ENCODE measurements around the gene TRAPPC2L. TPM values are rescaled to one million over a fixed set of nuclear protein-coding genes. Genes with fewer than 3 reads are reported as not detected.
"Not testable (repeated sequence)": the region's sequence is repeated elsewhere in the genome, so short reads cannot be mapped to it uniquely, and the experiment has no call there.

Gene TRAPPC2L
- total RNA-seq, 3 donors from 2014 or later, result 30.6 to 57.9 (median 40.7) TPM

DNA sequence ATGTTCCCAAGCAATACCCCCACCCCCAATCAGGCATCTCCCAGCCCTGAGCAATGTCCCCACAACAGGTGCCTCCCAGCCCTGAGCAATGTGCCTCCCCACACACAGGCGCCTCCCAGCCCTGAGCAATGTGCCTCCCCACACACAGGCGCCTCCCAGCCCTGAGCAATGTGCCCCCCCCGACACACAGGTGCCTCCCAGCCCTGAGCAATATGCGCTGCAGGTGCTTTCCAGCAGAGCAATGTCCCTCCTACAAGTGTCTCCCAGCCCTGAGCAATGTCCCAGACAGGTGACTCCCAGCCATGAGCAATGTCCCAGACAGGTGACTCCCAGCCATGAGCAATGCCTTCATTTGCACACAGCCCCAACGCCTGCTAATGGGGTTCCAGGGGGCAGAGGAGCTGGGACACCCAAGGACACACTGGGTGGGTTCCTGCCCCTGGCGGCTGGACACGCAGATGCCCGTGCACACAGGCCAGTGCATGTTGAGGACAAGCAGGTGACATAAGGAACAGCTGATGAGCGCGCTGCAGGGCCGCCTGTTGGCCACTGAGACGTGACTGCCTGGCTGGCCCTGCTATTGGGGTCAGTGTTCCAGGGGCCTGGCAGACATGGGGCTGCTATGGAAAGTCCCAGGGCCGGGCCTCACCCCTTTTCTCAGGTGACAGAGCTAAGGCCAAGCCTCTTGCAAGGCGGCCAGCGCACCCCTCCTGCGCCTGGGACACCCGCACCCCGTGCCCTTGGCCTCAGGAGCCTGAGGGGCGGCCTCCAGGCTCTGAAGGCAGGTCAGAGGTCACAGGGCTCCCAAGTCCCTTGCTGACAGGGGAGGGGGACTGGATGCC is 36.4 kb downstream of the TRAPPC2L start:
- H3K4me3 ChIP-seq, result no peak overlapping the region
- H3K36me3 ChIP-seq (ENCODE audit: low read depth), result no peaks in the 10 kb centered on the region
- DNase-seq (no peak), ATAC-seq (peak; percentile 31)
- TF ChIP-seq, protein P1, sequence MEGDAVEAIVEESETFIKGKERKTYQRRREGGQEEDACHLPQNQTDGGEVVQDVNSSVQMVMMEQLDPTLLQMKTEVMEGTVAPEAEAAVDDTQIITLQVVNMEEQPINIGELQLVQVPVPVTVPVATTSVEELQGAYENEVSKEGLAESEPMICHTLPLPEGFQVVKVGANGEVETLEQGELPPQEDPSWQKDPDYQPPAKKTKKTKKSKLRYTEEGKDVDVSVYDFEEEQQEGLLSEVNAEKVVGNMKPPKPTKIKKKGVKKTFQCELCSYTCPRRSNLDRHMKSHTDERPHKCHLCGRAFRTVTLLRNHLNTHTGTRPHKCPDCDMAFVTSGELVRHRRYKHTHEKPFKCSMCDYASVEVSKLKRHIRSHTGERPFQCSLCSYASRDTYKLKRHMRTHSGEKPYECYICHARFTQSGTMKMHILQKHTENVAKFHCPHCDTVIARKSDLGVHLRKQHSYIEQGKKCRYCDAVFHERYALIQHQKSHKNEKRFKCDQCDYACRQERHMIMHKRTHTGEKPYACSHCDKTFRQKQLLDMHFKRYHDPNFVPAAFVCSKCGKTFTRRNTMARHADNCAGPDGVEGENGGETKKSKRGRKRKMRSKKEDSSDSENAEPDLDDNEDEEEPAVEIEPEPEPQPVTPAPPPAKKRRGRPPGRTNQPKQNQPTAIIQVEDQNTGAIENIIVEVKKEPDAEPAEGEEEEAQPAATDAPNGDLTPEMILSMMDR (IDR thresholded peaks at IDR 0.05), result no peak
- H3K4me1 ChIP-seq (ENCODE audit: low read depth), result no peaks in the 10 kb centered on the region
- intact Hi-C loops (cut with DNase I, micrococcal nuclease), result no loop called here
- H3K9me3 ChIP-seq, result no peaks in the 10 kb centered on the region

DNA sequence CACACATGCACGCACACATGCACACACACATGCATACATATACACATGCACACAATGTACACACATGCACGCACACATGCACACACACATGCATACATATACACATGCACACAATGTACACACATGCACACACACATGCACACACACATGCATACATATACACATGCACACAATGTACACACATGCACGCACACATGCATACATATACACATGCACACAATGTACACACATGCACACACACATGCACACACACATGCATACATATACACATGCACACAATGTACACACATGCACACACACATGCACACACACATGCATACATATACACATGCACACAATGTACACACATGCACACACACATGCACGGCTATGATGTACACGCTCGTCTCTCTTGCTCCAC is 37.3 kb downstream of the TRAPPC2L start:
- DNase-seq; ATAC-seq; intact Hi-C loops (cut with DNase I, micrococcal nuclease): not testable (repeated sequence)

DNA sequence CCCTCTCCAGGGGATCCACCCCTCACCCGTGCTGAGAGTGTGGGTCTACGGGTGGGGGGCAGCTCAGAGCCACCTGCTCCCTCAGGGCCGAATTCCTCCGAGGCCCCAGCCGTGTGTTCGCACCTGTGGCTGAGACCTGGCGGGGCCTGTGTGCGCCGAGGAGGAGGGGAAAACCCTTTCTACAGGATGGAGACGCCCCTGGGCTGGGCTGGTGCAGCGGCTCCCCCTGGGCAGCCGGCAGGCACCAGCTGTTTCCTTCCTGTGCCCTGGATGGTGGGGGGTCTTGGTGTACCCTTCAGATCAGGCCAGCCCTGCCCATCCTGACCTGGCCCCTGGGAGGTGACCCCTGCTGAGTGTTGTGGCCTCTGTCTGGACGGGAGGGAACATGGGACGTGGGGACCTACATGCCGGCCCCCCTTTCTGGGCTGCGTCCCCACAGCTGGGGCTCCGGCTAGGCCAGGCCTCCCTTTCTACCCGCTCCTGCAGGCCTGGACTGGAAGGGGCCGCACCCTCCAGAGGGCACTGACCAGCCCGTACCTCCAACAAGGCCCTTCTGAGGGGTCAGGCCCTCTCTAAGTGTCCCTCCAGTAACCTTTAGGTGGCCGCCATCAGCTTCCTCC is 37.9 kb downstream of the TRAPPC2L start:
- Histone ChIP-seq H3K36me3 (ENCODE audit: low read depth) (no peaks in the 10 kb centered on the region), H3K4me1 (ENCODE audit: low read depth) (no peaks in the 10 kb centered on the region), H3K9me3 (no peaks in the 10 kb centered on the region), H3K4me3 (no peak overlapping the region)
- TF ChIP-seq, protein P1 (IDR thresholded peaks at IDR 0.05), result no peak
- intact Hi-C loops (cut with DNase I, micrococcal nuclease), result no loop called here
- DNase-seq (no peak), ATAC-seq (no peak)

More for the DNA sequence above, 37.3 kb downstream of the TRAPPC2L start:
- H3K9me3 ChIP-seq; H3K36me3 ChIP-seq (ENCODE audit: low read depth); H3K4me1 ChIP-seq (ENCODE audit: low read depth); H3K4me3 ChIP-seq: not testable (repeated sequence)

DNA sequence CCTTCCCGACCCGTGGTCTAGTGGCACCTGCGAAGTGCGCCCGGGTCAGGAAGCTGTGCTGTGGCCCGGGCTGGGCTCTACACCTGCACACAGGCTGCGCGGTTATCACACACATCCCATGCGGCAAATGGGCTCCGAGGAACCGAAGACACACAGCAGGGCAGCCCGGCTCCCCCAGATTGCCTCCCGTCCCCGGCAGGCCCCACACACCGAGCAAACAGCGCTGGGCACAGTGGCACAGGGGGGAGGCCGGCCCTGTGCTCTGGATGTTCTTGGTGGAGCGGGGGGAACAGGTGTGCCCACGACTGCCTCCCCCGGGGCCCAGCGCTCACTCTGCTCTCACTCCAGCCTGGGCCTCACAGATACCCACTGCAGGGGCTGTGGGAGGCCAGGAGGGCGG is 38.4 kb downstream of the TRAPPC2L start:
- intact Hi-C loops (cut with DNase I, micrococcal nuclease), result no loop called here
- H3K4me3 ChIP-seq, result no peak overlapping the region
- H3K9me3 ChIP-seq, result no peaks in the 10 kb centered on the region
- no peaks in the 10 kb centered on the region for H3K4me1 ChIP-seq (ENCODE audit: low read depth)
- TF ChIP-seq, protein P1 (IDR thresholded peaks at IDR 0.05), result no peak
- H3K36me3 ChIP-seq (ENCODE audit: low read depth), result no peaks in the 10 kb centered on the region
- DNase-seq, result no peak
- no peak for ATAC-seq

DNA sequence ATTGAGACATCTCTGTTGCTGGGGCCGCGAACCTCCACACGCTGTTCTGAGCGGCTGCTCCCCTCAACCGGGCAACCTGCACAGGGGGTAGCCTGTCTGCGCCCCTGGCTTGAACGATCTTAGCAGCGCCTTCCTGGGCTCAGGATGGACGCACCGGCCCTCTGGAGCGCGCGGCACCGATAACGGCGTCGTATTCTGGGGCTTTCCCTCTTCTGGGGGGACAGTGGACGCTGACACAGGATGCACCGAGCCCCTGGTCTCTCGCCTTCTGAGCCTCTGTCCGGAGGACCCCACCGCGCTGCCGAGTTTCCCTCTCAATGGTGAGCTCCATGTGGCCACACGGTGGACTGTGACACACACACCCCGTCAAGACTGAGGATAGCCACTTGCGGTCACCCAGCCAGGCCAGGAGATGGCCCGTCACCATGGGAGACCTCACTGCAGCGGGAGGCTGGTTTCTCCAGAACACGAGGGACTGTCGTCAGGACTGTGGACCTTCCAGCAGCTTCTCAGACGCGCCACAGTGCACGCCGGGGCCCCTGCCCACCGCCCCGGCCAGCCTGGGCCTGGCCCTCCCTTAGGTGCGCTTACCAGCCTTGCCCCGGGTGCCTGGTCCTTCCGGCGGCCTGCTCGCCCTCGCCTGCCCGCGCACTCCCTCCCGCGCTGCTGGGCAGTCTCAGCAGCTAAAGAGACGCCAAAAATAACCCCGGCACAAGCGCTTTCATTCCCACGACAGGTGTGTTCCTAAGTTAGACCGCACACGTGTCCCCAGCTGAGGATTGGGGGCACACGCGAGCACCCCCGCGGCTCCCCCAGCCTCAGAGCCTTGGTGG is 39.5 kb downstream of the TRAPPC2L start:
- H3K9me3 ChIP-seq, result no peaks in the 10 kb centered on the region
- H3K36me3 ChIP-seq (ENCODE audit: low read depth), result no peaks in the 10 kb centered on the region
- H3K4me1 ChIP-seq (ENCODE audit: low read depth), result no peaks in the 10 kb centered on the region
- ATAC-seq (no peak), DNase-seq (no peak)
- TF ChIP-seq, protein P1 (IDR thresholded peaks at IDR 0.05), result no peak
- H3K4me3 ChIP-seq, result no peak overlapping the region
- intact Hi-C loops (cut with DNase I, micrococcal nuclease), result no loop called here

Measured in mucosa of descending colon (tissue), 3 donors.